Colonic mucosa (tissue), 4 donors: ENCODE results near the gene TAGLN. TPM values are rescaled to one million over a fixed set of nuclear protein-coding genes. Genes with fewer than 3 reads are reported as not detected.
"Not testable (repeated sequence)": the region's sequence is repeated elsewhere in the genome, so short reads cannot be mapped to it uniquely, and the experiment has no call there.

Experiments
- DNase-seq: peaks from one replicate; pipeline ENCODE4 v3.0.0-alpha.2; 2020
- H3K27ac ChIP-seq: fragments of 200-600 bp; one replicate; pipeline ENCODE4 v1.8.0; 2021
- H3K27me3 ChIP-seq: fragments of 200-600 bp; one replicate; pipeline ENCODE4 v1.8.0; 2021
- H3K36me3 ChIP-seq: fragments of 200-600 bp; one replicate; pipeline ENCODE4 v1.8.0; 2021
- H3K4me1 ChIP-seq: fragments of 200-600 bp; one replicate; pipeline ENCODE4 v1.8.0; 2021; ENCODE audit warnings: mild to moderate bottlenecking
- H3K4me3 ChIP-seq: fragments of 200-600 bp; one replicate; pipeline ENCODE4 v1.8.0; 2021
- H3K9ac ChIP-seq, 2 donors: one replicate each; pipeline ENCODE4 v1.7.0; 2013; ENCODE audit warnings: control low read depth in 2 of 2, low read depth in 2 of 2, low read length in 2 of 2
- H3K9me3 ChIP-seq: fragments of 200-600 bp; one replicate; pipeline ENCODE4 v1.8.0; 2021
- CTCF ChIP-seq: fragments of 200-600 bp; IDR thresholded peaks from one replicate; pipeline ENCODE4 v1.8.0; 2022; ENCODE audit warnings: antibody characterized with exemption, mild to moderate bottlenecking
- intact Hi-C: fragments of 100-400 bp; cut with DNase I; formaldehyde crosslinking; loops from one replicate; pipeline ENCODE4 v1.14.1; 2022
- total RNA-seq, 2 donors: library from RNA; stranded (reverse); fragmentation: NEBNext Ultra II Directional in 1 of 2; extraction: Animal tissue kit (Norgen Biotek cat#: 25700) in 1 of 2; gene quantifications; one replicate each; pipeline ENCODE4 v1.2.1, GENCODE V29; 2021
- donor health status: healthy.
- donor health status: DM: no; HTN: no; CAD: no.
- donor health status: DM: no; HTN: no; CAD: no.

Gene TAGLN
- total RNA-seq, 2 donors from 2014 or later, result 86.8 to 989 TPM

DNA sequence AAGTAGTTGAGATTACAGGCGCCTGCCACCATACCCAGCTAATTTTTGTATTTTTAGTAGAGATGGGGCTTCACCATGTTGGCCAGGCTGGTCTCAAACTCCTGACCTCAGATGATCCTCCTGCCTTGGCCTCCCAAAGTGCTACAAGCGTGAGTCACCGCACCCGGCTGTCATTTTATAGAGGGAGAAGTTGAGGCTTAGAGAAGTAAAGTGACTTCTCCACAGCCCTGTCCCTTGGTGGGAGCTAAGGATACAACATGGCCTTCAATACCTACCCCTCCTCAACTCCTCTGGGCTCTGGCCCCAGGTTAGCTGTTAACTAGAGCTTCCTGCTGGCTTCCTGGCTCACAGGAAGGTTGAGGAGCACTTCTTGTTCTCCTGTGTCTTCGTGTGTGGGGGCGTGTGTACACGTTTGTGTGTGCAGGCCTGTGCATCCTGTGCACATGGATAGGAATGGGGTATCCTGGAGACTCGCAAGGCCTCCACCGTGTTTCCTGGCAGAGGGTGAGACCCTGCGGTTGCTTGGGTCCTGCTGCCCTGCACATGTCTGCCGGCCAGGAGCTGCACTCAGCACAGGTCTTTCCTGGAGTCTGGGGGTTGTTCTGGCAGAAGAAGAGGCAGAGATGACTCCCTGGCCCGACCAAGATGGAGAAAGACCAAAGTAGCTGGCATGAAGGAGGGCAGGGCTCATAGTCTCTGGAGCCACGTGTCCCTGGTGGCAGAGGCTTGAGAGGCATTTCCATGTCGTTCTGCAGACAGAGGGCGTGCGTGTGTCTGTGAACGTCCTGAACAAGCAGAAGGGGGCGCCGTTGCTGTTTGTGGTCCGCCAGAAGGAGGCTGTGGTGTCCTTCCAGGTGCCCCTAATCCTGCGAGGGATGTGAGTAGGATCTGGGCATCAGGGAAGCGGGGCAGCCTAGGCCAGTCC, 18.2 kb upstream of the TAGLN start:
- peak; percentile 59 for TF ChIP-seq CTCF
- H3K4me3 ChIP-seq, result no peak overlapping the region
- H3K36me3 ChIP-seq, result no peaks in the 10 kb centered on the region
- no peaks in the 10 kb centered on the region for H3K27me3 ChIP-seq
- no peaks in the 10 kb centered on the region for H3K4me1 ChIP-seq
- no peaks in the 10 kb centered on the region for H3K9me3 ChIP-seq
- H3K9ac ChIP-seq, result peak overlapping the region in 1 of 2 donors; percentile 38
- intact Hi-C loops, result loop anchor here (2.0 kb wide), 1 partner anchor 50 kb away; no protein-coding TSS in a partner anchor
- H3K27ac ChIP-seq, result no peak overlapping the region
- peak; percentile 87 for DNase-seq

- peak; percentile 22 for DNase-seq
- intact Hi-C loops, result loop anchor here (2.0 kb wide), 1 partner anchor 49 kb away; no protein-coding TSS in a partner anchor
- Histone ChIP-seq H3K4me3 (no peak overlapping the region), H3K9me3 (no peaks in the 10 kb centered on the region), H3K9ac (no peak overlapping the region), H3K36me3 (no peaks in the 10 kb centered on the region), H3K27ac (no peak overlapping the region), H3K4me1 (no peaks in the 10 kb centered on the region), H3K27me3 (no peaks in the 10 kb centered on the region)
- no peak for TF ChIP-seq CTCF
These were observed 17.3 kb upstream of the TAGLN start for GRCh38 chr11:117181586-117182550.

DNA sequence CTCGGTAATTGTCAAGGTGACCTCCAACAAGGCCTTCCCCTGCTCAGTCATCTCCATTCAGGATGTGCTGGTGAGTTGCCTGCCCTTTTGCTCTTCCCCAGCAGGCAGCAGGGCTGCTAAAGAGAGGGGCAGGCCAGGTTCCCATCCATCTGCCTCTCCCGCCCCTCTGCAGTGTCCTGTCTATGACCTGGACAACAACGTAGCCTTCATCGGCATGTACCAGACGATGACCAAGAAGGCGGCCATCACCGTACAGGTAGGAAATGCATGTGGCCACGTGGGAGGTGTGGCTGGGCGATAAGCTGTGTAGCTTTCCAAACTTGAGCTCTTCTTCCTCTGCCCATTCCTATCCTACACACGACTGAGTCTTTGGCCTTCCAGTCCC, 16.6 kb upstream of the TAGLN start:
- intact Hi-C loops, result no loop called here
- no peak overlapping the region for H3K27ac ChIP-seq
- no peaks in the 10 kb centered on the region for H3K4me1 ChIP-seq

DNA sequence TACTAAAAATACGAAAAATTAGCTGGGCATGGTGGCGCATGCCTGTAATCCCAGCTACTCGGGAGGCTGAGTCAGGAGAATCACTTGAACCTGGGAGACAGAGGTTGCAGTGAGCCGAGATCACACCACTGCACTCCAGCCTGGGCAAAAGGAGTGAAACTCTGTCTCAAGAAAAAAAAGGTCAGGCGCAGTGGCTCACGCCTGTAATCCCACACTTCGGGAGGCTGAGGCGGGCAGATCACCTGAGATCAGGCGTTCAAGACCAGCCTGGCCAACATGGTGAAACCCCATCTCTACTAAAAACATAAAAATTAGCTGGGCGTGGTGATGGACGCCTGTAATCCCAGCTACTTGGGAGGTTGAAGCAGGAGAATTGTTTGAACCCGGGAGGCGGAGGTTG, 16.0 kb upstream of the TAGLN start:
- H3K4me1 ChIP-seq, H3K27me3 ChIP-seq, H3K27ac ChIP-seq, intact Hi-C loops, H3K4me3 ChIP-seq, H3K9ac ChIP-seq, H3K9me3 ChIP-seq, H3K36me3 ChIP-seq, DNase-seq: not testable (repeated sequence)

More for the DNA sequence above, 16.6 kb upstream of the TAGLN start:
- no peak overlapping the region for H3K9ac ChIP-seq
- no peaks in the 10 kb centered on the region for H3K36me3 ChIP-seq
- H3K27me3 ChIP-seq, result no peaks in the 10 kb centered on the region
- no peak for TF ChIP-seq CTCF
- H3K9me3 ChIP-seq, result no peaks in the 10 kb centered on the region
- H3K4me3 ChIP-seq, result no peak overlapping the region
- no peak for DNase-seq

- no peaks in the 10 kb centered on the region for H3K4me1 ChIP-seq
These were observed 15.3 kb upstream of the TAGLN start for GRCh38 chr11:117183724-117184349.

More at GRCh38 chr11:117183724-117184349, 15.3 kb upstream of the TAGLN start:
- TF ChIP-seq CTCF, result no peak
- Histone ChIP-seq H3K4me3 (no peak overlapping the region), H3K27me3 (no peaks in the 10 kb centered on the region), H3K27ac (no peak overlapping the region), H3K9ac (no peak overlapping the region), H3K9me3 (no peaks in the 10 kb centered on the region), H3K36me3 (no peaks in the 10 kb centered on the region)
- intact Hi-C loops, result no loop called here
- peak; percentile 65 for DNase-seq
